HG03108 (cell line): Measurements from ENCODE around the gene CDIPT.

Experiments used
- ATAC-seq: cut with Tn5 transposase; IDR thresholded peaks from one replicate; pipeline ENCODE4 v1.9.1; 2021; ENCODE audit warnings: moderate library complexity; ENCODE audit not compliant: unreplicated experiment

The CDIPT gene

DNA sequence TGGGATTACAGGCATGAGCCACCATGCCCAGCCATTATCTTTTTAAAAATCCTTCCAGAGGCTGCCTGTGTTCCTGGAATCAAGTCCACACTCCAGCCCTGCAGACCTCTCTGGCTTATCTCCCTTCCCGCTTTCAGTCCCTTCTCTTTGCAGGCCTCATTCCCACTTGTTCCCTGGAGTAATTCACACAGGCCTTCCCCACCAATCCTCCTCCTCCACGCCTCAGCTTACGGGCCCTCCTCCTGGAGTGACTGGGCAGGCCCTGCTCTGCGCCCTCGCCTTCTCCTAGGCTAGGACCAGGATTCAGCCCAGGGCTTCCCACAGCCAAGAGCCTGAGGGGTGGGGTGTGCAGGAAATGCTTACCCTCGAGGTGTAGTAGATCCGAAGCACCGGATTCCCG is 2.8 kb downstream of the CDIPT start:
- ATAC-seq: no peak

DNA sequence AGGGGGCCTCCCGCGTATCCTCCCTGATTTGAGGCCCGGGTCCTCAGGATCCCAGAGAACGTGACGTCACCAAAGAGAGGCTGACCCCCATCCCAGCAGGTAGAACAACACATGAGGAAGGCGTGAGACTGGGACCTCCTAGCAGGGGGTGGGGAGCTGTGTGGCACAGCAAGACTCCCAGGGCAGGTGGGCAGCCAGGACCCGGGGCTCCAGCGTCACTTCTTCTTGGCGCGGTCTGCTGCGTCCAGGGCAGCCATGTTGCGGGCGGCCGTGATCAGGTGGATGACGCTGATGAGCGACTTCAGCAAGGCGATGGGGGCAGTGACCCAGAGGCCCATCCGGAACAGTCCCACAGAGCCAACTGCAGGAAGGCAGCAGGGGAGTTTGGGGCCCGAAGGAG is 4.1 kb downstream of the CDIPT start:
- ATAC-seq: no peak

DNA sequence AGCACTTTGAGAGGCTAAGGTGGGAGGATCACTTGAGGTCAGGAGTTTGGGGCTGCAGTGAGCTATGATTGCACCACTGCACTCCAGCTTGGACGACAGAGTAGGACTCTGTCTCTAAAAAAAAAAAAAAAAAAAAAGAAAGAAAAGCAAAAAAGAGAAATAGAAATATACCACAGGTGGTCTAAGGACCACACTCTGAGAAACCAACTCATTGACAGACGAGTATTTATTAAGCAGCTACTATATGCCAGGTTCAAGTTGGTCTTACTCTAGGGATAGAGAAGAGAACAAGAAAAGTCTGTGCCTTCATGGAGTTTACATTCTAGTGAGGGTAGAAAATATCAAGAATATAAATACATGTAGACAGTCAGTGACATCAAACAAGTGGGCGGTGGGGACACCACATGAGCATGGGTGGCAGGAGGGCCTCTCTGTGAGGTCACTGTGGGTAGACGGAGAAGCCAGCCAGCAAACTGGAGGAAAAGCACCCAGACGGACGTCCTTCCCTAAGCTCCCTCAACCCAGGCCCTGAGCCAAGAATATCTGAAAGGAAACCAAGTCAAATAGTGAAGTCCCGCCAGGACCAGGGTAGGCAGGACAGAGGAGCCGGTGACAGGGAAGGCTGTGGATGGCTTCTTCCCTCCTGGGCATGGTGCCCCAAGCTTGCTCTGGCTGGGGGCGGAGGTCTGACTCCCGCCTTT is 4.7 kb downstream of the CDIPT start:
- no peak for ATAC-seq

DNA sequence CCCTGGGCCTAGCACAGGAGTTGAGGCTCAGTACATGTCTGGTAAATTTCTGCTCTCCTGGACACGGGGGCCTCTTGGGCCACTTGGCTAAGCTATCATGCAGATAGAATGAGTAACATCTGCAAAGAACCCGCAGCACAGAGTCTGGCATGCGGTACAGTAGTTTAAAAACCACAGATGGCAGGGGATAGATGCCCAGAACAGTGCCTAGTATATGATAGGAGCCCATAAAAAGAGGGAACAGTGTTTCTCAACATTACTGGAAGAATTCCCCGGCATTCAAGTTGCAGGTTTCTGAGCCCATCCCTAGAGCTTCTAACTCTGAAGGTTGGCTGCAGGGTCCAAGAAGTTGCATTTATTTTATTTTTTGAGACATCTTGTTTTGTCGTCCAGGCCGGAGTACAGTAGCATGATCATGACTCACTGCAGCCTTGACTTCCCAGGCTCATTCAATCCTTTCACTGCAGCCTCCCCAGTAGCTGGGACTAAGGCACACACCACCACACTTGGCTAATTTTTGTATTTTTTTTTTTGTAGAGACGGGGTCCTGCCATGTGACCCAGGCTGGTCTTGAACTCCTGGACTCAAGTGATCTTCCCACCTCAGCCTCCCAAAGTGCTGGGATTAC is 5.8 kb downstream of the CDIPT start:
- ATAC-seq: no peak

- no peak for ATAC-seq
Observed at GRCh38 chr16:29854520-29855100, 8.4 kb downstream of the CDIPT start.

DNA sequence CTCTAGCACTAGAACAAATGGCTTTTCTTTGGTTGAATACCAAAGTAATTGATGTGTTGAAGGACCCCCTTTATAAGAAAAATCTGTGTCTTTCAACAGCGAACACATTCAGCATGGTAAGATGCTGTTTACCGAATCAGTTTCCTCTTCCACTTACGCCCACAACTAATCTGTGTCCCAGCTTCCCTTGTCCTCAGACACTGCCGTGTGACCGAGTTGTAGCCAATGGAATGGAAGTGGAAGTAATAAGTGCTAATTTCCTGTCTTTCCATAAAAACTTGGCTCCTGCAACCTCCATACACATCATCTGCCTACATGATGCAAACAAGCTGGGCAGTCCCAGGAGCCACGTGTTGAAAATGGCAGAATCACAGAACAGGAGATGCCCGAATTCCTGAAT is 10.4 kb downstream of the CDIPT start:
- no peak for ATAC-seq

GRCh38 chr16:29850998-29851397 is 12.0 kb downstream of the CDIPT start:
- ATAC-seq: no peak

GRCh38 chr16:29849505-29849904 is 13.5 kb downstream of the CDIPT start:
- no peak for ATAC-seq

DNA sequence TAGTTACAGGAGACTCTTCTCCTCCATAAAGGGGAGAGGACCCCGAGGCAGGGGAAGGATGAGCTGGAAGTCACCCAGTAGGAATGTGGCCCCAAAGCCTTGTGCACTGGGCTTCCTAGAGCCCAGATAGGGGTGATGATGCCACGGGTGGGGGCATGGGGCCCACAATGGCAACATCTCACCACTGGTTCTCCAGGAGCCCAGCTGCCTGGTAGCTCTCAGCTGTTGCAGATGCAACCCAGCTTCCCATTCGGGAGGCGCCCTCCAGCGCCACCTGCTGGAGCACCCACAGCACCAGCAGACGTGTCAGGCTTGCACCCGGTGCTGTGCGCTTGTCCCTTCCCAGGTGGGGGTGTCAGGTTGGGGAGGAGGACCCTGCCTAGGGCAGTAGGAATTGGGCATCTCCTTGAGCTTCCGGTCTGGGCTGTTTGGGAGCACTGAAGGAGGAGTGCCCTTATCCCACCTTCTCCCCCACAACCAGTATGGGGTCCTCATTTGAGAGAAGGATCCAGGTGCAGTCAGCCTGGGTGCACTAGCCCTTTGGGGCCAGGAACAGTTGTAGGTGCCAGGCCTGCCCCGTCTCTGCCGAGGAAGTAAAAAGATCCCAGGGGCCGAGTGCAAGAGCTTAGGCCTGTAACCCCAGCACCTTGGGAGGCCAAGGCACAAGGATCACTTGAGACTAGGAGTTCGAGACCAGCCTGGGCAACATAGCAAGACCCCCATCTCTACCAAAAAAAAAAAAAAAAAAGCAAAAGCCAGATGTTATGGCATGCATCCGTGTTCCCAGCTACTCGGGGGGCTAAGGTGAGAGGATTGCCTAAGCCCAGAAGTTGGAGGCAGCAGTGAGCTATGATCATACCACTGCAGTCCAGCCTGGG is 14.4 kb downstream of the CDIPT start:
- no peak for ATAC-seq

GRCh38 chr16:29845656-29846055 is 17.4 kb downstream of the CDIPT start:
- ATAC-seq: no peak

GRCh38 chr16:29844575-29845331 is 18.3 kb downstream of the CDIPT start:
- ATAC-seq: no peak

DNA sequence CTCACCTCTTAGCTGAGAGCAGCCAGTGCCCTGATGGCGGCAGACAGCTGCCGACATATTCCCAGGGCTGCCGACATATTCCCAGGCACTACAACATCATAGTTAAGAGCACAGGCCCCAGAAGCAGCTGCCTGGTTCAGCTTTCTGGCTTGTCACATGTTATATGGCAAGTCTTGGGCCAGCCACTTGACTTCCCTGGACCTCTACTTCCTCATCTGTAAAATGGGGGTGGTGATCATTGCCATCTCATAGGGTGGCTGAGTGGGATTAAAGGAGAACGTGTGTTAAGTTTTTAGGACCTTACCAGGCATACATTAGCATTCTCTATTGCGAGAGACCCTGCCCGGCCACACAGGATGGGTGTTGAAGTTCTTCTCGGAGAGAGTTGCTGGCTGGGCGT is 19.1 kb downstream of the CDIPT start:
- ATAC-seq: no peak

GRCh38 chr16:29842732-29843346 is 20.2 kb downstream of the CDIPT start:
- ATAC-seq: no peak

DNA sequence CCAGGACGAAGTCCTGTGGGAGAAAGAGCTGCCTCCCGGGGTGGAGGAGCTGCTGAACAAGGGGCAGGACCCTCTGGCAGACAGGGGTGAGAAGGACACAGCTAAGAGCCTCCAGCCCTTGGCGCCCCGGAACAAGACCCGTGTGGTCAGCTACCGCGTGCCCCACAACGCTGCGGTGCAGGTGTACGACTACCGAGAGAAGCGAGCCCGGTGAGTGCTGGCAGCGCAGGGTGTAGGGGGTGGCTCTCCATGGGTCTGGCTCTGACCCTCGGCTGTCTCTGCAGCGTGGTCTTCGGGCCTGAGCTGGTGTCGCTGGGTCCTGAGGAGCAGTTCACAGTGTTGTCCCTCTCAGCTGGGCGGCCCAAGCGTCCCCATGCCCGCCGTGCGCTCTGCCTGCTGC is 21.4 kb downstream of the CDIPT start:
- ATAC-seq: no peak

DNA sequence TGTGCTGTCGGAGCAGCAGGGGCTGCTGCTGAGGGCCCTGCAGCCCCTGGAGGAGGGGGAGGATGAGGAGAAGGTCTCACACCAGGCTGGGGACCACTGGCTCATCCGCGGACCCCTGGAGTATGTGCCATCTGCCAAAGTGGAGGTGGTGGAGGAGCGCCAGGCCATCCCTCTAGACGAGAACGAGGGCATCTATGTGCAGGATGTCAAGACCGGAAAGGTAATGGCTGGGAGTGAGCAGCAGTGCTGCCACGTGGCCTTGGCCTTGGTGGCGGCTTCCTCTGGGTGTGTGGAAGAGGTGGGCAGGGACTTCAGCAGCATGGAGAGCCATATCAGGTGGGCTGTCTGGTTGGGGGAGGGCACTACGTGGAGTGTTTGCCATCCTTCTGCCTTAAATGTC is 22.8 kb downstream of the CDIPT start:
- no peak for ATAC-seq

- ATAC-seq: no peak
Observed at GRCh38 chr16:29839822-29840221, 23.2 kb downstream of the CDIPT start.

DNA sequence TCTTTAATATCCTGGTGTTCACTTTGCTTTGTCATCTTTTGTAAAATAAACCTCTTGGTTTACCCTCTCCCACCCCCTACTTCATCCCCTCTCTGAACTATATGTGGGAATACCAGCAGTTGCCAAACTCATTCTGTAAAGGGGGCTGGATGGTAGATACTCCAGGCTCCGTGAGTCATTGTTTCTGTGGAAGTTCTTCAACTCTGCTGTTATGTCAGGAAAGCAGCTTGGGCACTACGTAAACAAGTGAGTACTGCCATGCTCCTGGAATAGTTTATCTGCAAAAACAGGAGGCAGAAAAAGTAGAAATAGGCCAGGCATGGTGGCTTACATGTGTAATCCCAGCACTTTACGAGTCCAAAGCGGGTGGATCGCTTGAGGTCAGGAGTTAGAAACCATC is 25.2 kb downstream of the CDIPT start:
- ATAC-seq: no peak

DNA sequence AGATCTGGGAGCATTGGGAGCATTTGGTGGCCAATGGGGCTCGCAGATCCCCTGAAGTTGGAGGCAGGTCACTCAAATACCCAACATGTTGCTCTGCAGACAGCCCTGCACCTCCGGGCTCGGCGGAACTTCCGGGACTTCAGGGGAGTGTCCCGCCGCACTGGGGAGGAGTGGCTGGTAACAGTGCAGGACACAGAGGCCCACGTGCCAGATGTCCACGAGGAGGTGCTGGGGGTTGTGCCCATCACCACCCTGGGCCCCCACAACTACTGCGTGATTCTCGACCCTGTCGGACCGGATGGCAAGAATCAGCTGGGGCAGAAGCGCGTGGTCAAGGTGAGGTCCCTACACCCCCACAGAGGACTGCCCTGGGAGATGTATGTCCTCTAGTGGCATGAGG is 26.4 kb downstream of the CDIPT start:
- ATAC-seq: no peak

- no peak for ATAC-seq
Observed at GRCh38 chr16:29835926-29836325, 27.1 kb downstream of the CDIPT start.

DNA sequence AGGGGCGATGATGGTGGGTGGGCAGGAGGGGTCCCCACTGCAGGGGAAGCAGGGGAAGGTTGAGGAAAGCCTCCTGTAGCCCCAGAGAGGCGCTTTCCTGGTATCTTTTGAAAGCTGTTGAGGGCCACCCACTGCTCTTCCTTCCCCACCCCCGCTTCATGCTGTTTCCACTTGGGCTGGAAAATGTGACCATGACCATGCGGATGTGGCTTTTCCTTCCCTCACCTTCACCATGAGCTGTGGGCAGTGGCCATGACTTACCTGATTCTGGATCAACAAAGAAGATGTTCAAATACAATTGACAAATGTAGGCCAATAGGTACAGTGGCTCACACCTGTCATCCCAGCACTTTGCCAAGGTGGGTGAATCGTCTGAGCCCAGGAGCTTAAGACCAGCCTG is 28.9 kb downstream of the CDIPT start:
- ATAC-seq: no peak
